Lower lobe of right lung (tissue), 2 donors: ENCODE data around the gene TGFB3. TPM values are rescaled to one million over a fixed set of nuclear protein-coding genes. Genes with fewer than 3 reads are reported as not detected.

Source experiments
- ATAC-seq, 2 donors: fragments of 200-7000 bp; cut with Tn5 transposase; one replicate each; pipeline ENCODE4 v1.9.1; 2020 to 2022; ENCODE audit warnings: mild to moderate bottlenecking in 2 of 2, moderate library complexity in 2 of 2
- DNase-seq: peaks from one replicate; pipeline ENCODE4 v3.0.0-alpha.2; 2020
- H3K27ac ChIP-seq: fragments of 200-600 bp; one replicate; pipeline ENCODE4 v1.8.0; 2022
- H3K27me3 ChIP-seq: fragments of 200-600 bp; one replicate; pipeline ENCODE4 v1.8.0; 2022; ENCODE audit warnings: low read depth
- H3K36me3 ChIP-seq: fragments of 200-600 bp; one replicate; pipeline ENCODE4 v1.8.0; 2022; ENCODE audit warnings: mild to moderate bottlenecking
- H3K4me1 ChIP-seq: fragments of 200-600 bp; one replicate; pipeline ENCODE4 v1.8.0; 2022
- H3K4me3 ChIP-seq: fragments of 200-600 bp; one replicate; pipeline ENCODE4 v1.8.0; 2022; ENCODE audit warnings: mild to moderate bottlenecking
- H3K9me3 ChIP-seq: fragments of 200-600 bp; one replicate; pipeline ENCODE4 v1.8.0; 2022
- CTCF ChIP-seq: fragments of 200-600 bp; IDR thresholded peaks from one replicate; pipeline ENCODE4 v1.8.0; 2022; ENCODE audit warnings: antibody characterized with exemption, mild to moderate bottlenecking
- intact Hi-C: fragments of 100-400 bp; cut with DNase I; formaldehyde crosslinking; loops from one replicate; pipeline ENCODE4 v1.11.0; 2022
- total RNA-seq: library from RNA; stranded (reverse); fragmentation: NEBNext Ultra II Directional; extraction: Animal tissue kit (Norgen Biotek cat#: 25700); gene quantifications from one replicate; pipeline ENCODE4 v1.2.1, GENCODE V29; 2021
- donor health status: DM: no; HTN: yes; CAD: no; lungs with severe emphysema.

The TGFB3 gene
- total RNA-seq, 1 donor from 2014 or later: 15.7 TPM

GRCh38 chr14:75995372-75996041 is 13.7 kb upstream of the TGFB3 start:
- intact Hi-C loops: no loop called here
- Histone ChIP-seq H3K4me1 (no peaks in the 10 kb centered on the region), H3K9me3 (no peaks in the 10 kb centered on the region), H3K27me3 (no peaks in the 10 kb centered on the region), H3K4me3 (no peak overlapping the region), H3K36me3 (peaks cover 44% of the 10 kb centered on the region), H3K27ac (peak overlapping the region; percentile 55)
- DNase-seq: no peak
- peak; percentile 80 to 84 for ATAC-seq
- no peak for TF ChIP-seq CTCF

GRCh38 chr14:75993567-75994041 is 11.8 kb upstream of the TGFB3 start:
- intact Hi-C loops: no loop called here
- ATAC-seq (no peak), DNase-seq (no peak)
- Histone ChIP-seq H3K4me3 (no peak overlapping the region), H3K27me3 (no peaks in the 10 kb centered on the region), H3K4me1 (no peaks in the 10 kb centered on the region), H3K9me3 (no peaks in the 10 kb centered on the region), H3K27ac (no peak overlapping the region), H3K36me3 (peaks cover 31% of the 10 kb centered on the region)
- no peak for TF ChIP-seq CTCF

GRCh38 chr14:75991753-75992152 is 10.0 kb upstream of the TGFB3 start:
- intact Hi-C loops: no loop called here
- Histone ChIP-seq H3K4me3 (no peak overlapping the region), H3K4me1 (peaks cover 10% of the 10 kb centered on the region), H3K27ac (no peak overlapping the region), H3K27me3 (no peaks in the 10 kb centered on the region), H3K9me3 (no peaks in the 10 kb centered on the region), H3K36me3 (peaks cover 17% of the 10 kb centered on the region)
- no peak for TF ChIP-seq CTCF
- ATAC-seq (no peak), DNase-seq (no peak)

GRCh38 chr14:75990297-75990696 is 8.5 kb upstream of the TGFB3 start:
- H3K27ac ChIP-seq: no peak overlapping the region
- H3K36me3 ChIP-seq: peaks cover 17% of the 10 kb centered on the region
- no peaks in the 10 kb centered on the region for H3K27me3 ChIP-seq
- H3K4me1 ChIP-seq: peaks cover 18% of the 10 kb centered on the region
- ATAC-seq (no peak), DNase-seq (no peak)
- no peaks in the 10 kb centered on the region for H3K9me3 ChIP-seq
- H3K4me3 ChIP-seq: no peak overlapping the region
- intact Hi-C loops: no loop called here
- TF ChIP-seq CTCF: no peak

GRCh38 chr14:75989134-75989533 is 7.3 kb upstream of the TGFB3 start:
- intact Hi-C loops: no loop called here
- H3K27ac ChIP-seq: peak overlapping the region; percentile 63
- H3K27me3 ChIP-seq: no peaks in the 10 kb centered on the region
- TF ChIP-seq CTCF: no peak
- no peak overlapping the region for H3K4me3 ChIP-seq
- H3K4me1 ChIP-seq: peaks cover 24% of the 10 kb centered on the region
- H3K9me3 ChIP-seq: no peaks in the 10 kb centered on the region
- DNase-seq: no peak
- H3K36me3 ChIP-seq: peaks cover 17% of the 10 kb centered on the region
- ATAC-seq: peak in 1 of 2 donors; percentile 29
